ENCODE data around the gene SMU1. TPM values are rescaled to one million over a fixed set of nuclear protein-coding genes. Genes with fewer than 3 reads are reported as not detected.
A peak's percentile ranks its signal among the peaks of the same experiment; 100 is the strongest.

Gene SMU1
- total RNA-seq, 1 donor from 2014 or later = 19.2 TPM

GRCh38 chr9:33032865-33033264 lies 43.6 kb downstream of the SMU1 start:
- Histone ChIP-seq H3K36me3 (peaks cover 98% of the 10 kb centered on the region), H3K4me3 (no peak overlapping the region), H3K27ac (no peak overlapping the region), H3K9me3 (no peaks in the 10 kb centered on the region), H3K4me1 (peaks cover 34% of the 10 kb centered on the region), H3K27me3 (no peaks in the 10 kb centered on the region)
- no peak for TF ChIP-seq CTCF (IDR thresholded peaks at IDR 0.05)
- intact Hi-C loops (cut with DNase I) = no loop called here
- DNase-seq = no peak
- ATAC-seq = no peak

DNA sequence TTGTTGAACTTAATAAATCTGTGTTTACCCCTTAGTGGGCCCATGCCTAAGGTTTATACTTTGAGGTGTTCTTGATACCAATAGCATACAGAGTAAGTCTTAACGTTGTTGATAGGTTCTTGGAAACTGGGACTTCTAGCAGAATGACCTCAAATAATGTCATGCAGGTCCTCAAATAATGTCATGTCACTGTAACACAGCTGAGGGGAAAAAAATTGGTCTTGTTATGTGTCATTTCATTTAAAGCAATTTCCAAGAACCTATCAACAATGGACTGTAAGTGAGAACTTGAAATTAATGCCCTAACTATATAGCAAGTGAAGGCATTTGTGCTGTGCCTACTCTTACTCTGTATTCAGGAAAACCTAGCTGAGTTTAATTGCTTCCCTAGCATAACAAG lies 44.2 kb downstream of the SMU1 start:
- intact Hi-C loops (cut with DNase I) = no loop called here
- no peak overlapping the region for H3K27ac ChIP-seq
- H3K27me3 ChIP-seq = no peaks in the 10 kb centered on the region
- peaks cover 98% of the 10 kb centered on the region for H3K36me3 ChIP-seq
- peaks cover 39% of the 10 kb centered on the region for H3K4me1 ChIP-seq
- DNase-seq = no peak
- no peak for ATAC-seq
- no peak for TF ChIP-seq CTCF (IDR thresholded peaks at IDR 0.05)
- no peaks in the 10 kb centered on the region for H3K9me3 ChIP-seq
- no peak overlapping the region for H3K4me3 ChIP-seq

DNA sequence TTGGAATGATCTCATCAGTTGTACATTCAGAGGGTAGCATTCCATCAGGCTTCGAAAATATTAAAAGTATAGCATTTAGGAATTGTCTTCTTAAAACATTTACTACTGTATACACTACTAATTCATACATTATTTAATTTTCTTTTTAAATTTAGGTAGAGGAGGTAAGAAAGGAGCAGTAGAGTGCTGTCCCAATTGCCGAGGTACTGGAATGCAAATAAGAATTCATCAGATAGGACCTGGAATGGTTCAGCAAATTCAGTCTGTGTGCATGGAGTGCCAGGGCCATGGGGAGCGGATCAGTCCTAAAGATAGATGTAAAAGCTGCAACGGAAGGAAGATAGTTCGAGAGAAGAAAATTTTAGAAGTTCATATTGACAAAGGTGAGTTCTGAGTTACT lies 46.2 kb downstream of the SMU1 start:
- intact Hi-C loops (cut with DNase I) = no loop called here
- peaks cover 54% of the 10 kb centered on the region for H3K4me1 ChIP-seq
- DNase-seq (no peak), ATAC-seq (no peak)
- no peak overlapping the region for H3K27ac ChIP-seq
- no peak for TF ChIP-seq CTCF (IDR thresholded peaks at IDR 0.05)
- no peaks in the 10 kb centered on the region for H3K9me3 ChIP-seq
- H3K4me3 ChIP-seq = no peak overlapping the region
- H3K27me3 ChIP-seq = no peaks in the 10 kb centered on the region
- H3K36me3 ChIP-seq = peaks cover 86% of the 10 kb centered on the region

DNA sequence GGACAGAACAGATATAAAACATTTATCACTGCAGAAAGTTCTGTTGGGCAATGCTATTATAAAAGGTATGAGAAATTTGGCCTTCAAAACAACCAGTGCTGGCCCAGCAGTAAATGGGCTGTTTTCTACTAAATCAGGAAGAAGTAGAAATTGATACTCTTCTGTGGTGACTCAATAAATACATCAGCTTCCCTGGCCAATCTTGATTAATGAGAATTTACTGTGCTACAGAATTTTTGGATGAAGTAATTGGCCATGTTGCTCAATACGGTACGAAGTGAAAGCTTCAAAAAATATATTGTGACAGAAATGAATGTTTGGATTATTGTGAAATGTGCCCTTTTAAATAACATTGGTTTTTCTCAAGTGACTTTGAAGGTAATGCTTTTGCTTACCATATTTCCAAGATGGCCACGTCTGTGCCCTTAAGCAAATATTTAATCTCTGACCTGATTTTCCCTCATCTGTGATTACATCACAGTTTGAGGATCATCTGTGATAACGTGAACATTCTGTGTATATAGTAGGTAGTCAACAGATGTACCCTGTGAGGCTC lies 47.2 kb downstream of the SMU1 start:
- TF ChIP-seq CTCF (IDR thresholded peaks at IDR 0.05) = no peak
- H3K9me3 ChIP-seq = no peaks in the 10 kb centered on the region
- ATAC-seq = no peak
- H3K27ac ChIP-seq = peak overlapping the region; percentile 14
- peaks cover 76% of the 10 kb centered on the region for H3K36me3 ChIP-seq
- no peak for DNase-seq
- peak overlapping the region; percentile 6 for H3K4me3 ChIP-seq
- H3K4me1 ChIP-seq = peaks cover 55% of the 10 kb centered on the region
- intact Hi-C loops (cut with DNase I) = no loop called here
- no peaks in the 10 kb centered on the region for H3K27me3 ChIP-seq

- H3K4me1 ChIP-seq = peaks cover 56% of the 10 kb centered on the region
- H3K9me3 ChIP-seq = no peaks in the 10 kb centered on the region
- peak; percentile 80 for DNase-seq
- H3K27ac ChIP-seq = peak overlapping the region; percentile 97
- TF ChIP-seq CTCF (IDR thresholded peaks at IDR 0.05) = no peak
- peak overlapping the region; percentile 77 for H3K4me3 ChIP-seq
- peak; percentile 67 for ATAC-seq
- no peaks in the 10 kb centered on the region for H3K27me3 ChIP-seq
- peaks cover 43% of the 10 kb centered on the region for H3K36me3 ChIP-seq
- intact Hi-C loops (cut with DNase I) = no loop called here
These were observed 50.7 kb downstream of the SMU1 start for GRCh38 chr9:33025572-33026342.

Data from upper lobe of right lung (tissue), 1 donor.